Sigmoid colon (tissue), 4 donors: ENCODE results near the gene TRDMT1.

ENCODE experiments used
- POLR2A ChIP-seq, 2 donors: fragments of 450-650 bp; IDR thresholded peaks; one replicate each; pipeline ENCODE4 v1.6.1; 2016; ENCODE audit warnings: antibody characterized with exemption in 2 of 2, mild to moderate bottlenecking in 2 of 2, moderate library complexity in 2 of 2
- POLR2AphosphoS5 ChIP-seq, 4 donors: sonication (generic); formaldehyde crosslinking; IDR thresholded peaks; one replicate each; pipeline ENCODE4 v1.6.1; 2017; ENCODE audit warnings: antibody characterized with exemption in 4 of 4
- TF ChIP-seq, protein P1 (sequence below), 4 experiments: fragments of 450-650 bp in 3 of 4; fragments of 200-600 bp in 1 of 4; IDR thresholded peaks; one replicate each; pipeline ENCODE4 v1.5.1; 2016 to 2019; ENCODE audit warnings: antibody characterized with exemption in 4 of 4, mild to moderate bottlenecking in 3 of 4, moderate library complexity in 2 of 4

DNA sequence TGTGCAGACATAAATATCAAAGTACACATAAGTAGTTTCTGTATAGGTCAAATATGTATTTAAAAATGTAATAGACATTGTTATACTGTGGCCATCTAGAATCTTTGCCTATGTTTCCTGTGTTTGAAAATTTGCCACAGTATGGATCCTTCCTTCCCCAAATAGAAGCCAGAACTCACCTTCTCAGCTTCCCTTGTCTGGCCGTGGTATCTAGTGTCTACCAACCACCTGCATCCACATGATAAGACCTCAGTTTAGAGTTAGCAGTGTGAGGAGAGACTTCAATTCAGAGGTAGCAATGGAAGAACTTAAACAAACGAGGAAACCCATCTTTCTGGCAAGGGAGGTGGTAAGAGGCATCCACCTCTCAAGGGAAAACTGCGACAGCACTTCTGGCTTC is 4.9 kb downstream of the TRDMT1 start:
- TF ChIP-seq POLR2A (IDR thresholded peaks at IDR 0.05), result no peak
- TF ChIP-seq, protein P1, sequence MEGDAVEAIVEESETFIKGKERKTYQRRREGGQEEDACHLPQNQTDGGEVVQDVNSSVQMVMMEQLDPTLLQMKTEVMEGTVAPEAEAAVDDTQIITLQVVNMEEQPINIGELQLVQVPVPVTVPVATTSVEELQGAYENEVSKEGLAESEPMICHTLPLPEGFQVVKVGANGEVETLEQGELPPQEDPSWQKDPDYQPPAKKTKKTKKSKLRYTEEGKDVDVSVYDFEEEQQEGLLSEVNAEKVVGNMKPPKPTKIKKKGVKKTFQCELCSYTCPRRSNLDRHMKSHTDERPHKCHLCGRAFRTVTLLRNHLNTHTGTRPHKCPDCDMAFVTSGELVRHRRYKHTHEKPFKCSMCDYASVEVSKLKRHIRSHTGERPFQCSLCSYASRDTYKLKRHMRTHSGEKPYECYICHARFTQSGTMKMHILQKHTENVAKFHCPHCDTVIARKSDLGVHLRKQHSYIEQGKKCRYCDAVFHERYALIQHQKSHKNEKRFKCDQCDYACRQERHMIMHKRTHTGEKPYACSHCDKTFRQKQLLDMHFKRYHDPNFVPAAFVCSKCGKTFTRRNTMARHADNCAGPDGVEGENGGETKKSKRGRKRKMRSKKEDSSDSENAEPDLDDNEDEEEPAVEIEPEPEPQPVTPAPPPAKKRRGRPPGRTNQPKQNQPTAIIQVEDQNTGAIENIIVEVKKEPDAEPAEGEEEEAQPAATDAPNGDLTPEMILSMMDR (IDR thresholded peaks at IDR 0.05), result no peak
- TF ChIP-seq POLR2AphosphoS5 (IDR thresholded peaks at IDR 0.05), result no peak
